Activated CD4-positive, alpha-beta T cell treated with anti-CD3 and anti-CD28 coated beads, Interleukin-2, amount 50 U/mL, for 24 hours (primary cell): Measurements from ENCODE around the gene RALY.
"Not testable (repeated sequence)": the region's sequence is repeated elsewhere in the genome, so short reads cannot be mapped to it uniquely, and the experiment has no call there.

Experiments
- DNase-seq, 2 donors: peaks; one replicate each; pipeline ENCODE4 v3.0.0-alpha.2; 2020; ENCODE audit warnings: low read depth in 1 of 2, low spot score in 1 of 2

Gene RALY

GRCh38 chr20:34104059-34104458 lies 110.3 kb downstream of the RALY start:
- DNase-seq: no peak

DNA sequence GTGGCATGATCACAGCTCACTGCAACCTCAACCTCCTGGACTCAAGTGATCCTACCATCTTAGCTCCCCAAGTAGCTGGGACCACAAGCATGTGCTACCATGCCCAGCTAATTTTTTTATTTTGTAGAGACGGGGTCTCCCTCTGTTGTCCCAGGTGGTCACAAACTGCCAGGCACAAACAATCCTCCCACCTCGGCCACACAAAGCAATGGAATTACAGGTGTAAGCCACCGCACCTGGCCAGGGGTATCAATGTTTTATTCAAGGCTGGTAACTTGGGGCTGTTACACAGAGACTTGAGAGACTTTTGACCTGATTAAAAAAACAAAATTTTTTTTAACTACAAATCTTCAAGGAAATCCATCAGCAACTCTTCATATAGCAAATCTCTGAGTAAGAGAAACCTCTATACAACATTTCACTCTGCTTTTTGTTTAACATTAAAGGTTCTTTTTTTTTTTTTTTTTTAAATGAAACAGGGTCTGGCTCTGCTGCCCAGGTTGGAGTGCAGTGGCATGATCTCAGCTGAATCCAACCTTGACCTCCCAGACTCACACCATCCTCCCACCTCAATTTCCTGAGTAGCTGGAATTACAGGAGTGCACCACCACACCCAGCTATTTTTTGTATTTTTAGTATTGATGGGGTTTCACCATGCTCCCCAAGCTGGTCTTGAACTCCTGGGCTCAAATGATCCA lies 112.4 kb downstream of the RALY start:
- no peak for DNase-seq

GRCh38 chr20:34108616-34109174 lies 115.0 kb downstream of the RALY start:
- DNase-seq: no peak

DNA sequence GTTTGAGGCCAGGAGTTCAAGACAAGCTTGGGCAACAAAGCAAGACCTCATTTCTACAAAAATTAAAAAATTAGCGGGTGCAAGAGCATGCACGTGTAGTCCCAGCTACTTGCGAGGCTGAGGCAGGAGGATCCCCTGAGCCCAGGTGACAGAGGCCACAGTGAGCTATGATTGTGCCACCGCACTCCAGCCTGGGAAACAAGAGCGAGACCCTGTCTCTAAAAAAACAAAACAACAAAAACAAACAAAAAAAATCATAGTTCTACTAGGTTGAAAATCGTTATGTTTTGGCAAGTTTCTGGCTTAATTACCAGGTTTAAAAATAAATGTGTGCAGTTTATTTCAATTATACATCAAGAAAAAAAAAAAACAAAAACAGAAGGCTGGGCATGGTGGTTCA lies 115.7 kb downstream of the RALY start:
- DNase-seq: no peak

GRCh38 chr20:34110025-34110744 lies 116.5 kb downstream of the RALY start:
- no peak for DNase-seq

DNA sequence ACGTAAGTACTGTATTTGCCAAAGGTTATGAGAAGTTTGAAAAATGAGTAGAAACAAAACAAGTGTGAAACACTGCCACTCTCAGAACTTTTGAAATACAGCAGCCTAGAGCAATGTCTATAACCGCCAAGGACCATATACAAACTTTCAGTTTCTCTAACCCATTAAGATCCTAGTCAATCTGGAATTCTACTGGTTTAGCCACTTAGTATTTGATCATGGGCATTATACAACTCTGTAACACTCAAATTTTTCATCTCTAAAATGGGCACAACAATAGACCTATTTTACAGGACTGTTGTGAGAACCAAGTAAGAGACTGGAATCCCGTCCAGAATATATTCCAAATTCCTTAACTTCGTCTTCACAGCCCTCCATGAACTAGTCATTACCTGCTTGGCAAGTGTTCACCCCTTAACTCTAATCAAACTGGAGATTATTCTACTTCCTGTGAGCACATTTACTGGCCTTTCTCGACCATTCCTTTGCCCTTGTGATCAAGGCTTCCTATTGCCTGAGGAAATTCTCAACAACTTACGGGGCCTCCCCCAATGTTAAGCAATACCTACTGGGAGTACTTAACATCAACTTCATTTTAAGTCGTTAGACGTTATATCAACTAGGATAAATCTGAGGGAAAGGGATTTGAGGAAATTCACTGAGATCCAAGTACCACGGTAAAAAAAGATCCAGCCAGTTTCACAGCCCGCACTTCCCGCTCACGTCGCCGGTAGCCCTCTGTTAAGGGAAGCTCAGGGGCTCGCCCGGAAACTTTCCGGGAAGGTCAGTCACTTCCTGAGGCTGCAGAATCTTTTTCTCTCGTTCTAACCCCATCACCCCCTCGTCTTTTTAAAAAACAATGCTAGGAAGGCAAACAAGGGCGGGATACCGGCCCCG lies 117.3 kb downstream of the RALY start:
- no peak for DNase-seq

DNA sequence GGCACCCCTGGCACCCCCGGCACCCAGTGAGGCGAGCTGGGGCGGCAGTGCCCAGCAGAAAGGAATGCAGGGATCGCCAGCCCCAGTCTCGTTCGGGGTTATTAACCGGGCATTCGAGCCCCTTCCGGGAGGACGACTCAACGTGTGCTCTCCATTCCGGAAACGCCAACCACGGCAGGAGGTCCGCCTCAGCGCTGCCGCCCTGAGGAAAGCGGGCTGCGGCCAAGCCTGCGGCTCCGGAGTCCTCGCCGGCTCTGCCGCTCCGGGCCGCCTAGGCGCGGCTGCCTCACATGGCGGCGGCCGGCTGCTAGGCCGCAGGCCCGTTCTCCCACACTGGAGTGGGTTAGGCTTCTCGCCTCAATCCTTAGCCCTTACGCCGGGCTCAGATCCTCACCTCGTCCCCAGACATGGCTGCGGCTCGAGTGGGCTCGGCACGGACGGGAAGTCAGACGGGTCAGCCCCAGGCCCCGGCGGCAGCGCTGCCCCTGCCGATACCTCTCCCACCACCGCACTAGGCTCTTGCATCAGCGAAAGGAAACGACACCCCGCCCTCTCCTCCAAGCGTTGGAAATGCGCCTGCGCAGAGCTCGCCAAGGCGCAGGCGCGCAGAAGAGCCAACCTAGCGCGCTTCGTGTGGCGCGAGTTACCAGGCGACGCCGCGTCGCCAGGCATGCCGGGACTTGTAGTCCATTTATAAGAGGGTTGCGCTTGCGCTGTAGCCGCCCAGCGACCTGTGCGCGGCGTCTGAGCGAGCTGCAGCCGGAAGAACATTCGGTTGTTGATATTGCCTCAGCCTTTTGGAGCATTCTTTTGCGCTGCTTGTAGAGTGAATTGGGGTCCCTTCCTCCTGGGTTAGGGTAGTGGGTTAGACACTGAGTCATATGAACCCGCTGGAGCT lies 118.2 kb downstream of the RALY start, which contains the start of gene EIF2S2:
TSS of gene EIF2S2 (minus strand) at position 542 of the 898 bp plus-strand sequence. CDS start at position 409, 133 bp downstream.
- DNase-seq: peak; percentile 78 to 91

DNA sequence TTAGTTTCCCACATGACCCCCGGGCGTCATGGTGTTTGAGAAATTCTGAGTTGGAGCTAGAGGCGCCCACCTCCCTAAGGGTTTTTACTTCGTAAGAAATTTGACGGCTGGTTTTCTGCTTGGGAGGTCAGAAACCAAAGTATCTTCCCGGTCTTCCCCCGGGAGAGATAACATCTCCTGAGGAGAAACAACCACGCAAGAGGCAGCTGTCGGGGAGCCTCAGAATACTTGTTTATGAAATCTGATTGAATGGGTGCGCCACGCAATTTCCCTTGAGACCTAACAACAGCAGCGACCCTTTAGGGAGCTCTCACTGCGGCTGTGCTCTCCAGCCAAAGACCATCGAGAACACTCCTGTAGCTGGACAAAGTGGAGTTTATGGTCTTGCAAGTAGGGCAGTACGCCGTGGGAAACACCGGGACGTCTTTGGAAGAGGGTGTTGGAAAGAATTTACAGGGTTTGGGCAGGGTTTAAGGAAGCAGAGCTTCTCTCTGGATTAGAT lies 118.9 kb downstream of the RALY start:
- DNase-seq: no peak

DNA sequence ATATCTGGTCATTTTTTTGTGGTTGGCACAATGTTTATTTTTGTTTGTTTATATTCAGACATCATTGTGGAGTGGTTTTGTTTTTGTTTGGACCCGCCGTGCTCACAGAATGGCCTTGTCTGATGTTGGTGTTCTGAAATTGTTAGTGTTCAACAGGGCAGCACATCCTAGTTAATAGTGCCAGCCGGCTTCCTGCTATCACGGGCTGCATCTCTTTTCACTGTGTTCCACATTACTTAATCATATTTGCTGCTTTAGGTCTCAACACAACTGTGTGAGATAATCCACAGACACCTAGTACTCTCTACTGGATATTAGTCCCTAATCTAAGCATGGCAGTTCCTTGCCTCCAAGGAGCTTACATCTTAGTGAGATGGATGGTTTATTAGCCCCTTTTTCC lies 121.1 kb downstream of the RALY start:
- DNase-seq: no peak

GRCh38 chr20:34115232-34115631 lies 121.5 kb downstream of the RALY start:
- DNase-seq: no peak

- no peak for DNase-seq
Measured at GRCh38 chr20:34120213-34120612, 126.5 kb downstream of the RALY start.

GRCh38 chr20:34122274-34122980 lies 128.7 kb downstream of the RALY start:
- DNase-seq: no peak

DNA sequence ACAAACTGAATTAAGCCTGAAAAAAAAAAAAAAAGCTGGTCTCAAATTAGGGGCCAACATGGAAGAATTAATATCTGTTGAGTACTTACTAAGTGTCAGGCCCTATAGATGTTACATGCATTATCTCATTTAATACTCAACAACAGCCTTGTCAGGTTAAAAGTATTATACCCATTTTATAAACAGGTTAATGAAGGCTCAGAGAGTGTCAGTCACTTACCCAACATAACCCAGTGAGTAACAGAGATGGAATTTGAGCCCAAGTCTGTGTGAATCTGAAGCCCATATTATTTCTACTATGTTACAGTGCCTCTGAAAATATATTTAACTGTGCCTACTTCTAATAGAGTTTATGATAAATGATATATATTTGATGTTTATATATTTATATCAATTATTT lies 129.6 kb downstream of the RALY start:
- no peak for DNase-seq

- DNase-seq: no peak
Measured at GRCh38 chr20:34124469-34125249, 130.9 kb downstream of the RALY start.

DNA sequence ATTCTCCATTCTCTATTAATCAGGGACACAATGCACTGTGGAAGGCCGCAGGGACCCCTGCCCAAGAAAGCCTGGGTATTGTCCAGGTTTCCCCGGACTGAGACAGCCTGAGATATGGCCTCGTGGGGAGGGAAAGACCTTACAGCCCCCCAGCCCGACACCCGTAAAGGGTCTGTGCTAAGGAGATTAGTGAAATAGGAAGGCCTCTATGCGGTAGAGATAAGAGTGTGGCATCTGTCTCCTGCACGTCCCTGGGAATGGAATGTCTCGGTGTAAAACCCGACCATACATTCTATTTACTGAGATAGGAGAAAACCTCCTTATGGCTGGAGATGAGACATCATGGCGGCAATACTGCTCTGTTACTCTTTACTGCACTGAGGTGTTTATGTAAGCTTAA lies 134.1 kb downstream of the RALY start:
- no peak for DNase-seq

DNA sequence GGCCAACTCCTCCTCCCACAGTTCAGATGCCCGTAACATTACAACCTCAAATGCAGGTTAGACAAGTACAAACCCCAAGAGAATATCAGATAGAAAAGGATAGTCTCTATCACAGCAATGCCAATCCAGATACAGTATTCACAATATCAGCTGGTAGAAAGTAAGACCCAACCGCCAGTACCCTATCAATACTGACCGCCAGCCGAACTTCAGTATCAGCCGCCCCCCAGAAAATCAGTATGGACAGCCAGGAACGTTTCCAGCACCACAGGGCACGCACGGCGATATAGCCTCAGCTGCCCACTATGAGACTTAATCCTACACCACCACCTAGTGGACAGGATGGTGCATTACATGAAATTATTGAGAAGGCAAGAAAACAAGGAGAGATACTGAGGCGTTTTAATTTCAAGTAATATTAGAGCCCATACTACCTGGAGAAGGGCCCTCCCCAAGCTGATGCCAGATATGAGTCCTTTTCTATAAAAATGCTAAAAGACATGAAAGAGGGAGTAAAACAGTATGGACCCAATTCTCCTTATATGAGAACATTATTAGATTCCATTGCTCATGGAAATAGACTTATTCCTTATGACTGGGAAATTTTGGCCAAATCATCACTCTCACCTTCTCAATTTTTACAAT lies 135.9 kb downstream of the RALY start:
- peak; percentile 24 to 64 for DNase-seq

DNA sequence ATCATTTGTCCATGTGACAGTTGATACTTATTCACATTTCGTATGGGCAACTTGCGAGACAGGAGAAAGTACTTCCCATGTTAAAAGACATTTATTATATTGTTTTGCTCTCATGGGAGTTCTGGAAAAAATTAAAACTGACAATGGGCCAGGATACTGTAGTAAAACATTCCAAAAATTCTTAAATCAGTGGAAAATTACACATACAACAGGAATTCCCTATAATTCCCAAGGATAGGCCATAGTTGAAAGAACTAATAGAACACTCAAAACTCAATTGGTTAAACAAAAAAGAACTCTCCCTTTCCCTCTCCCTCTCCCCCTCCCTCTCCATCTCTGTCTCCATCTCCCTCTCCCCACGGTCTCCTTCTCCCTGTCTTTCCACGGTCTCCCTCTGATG lies 137.8 kb downstream of the RALY start:
- no peak for DNase-seq

DNA sequence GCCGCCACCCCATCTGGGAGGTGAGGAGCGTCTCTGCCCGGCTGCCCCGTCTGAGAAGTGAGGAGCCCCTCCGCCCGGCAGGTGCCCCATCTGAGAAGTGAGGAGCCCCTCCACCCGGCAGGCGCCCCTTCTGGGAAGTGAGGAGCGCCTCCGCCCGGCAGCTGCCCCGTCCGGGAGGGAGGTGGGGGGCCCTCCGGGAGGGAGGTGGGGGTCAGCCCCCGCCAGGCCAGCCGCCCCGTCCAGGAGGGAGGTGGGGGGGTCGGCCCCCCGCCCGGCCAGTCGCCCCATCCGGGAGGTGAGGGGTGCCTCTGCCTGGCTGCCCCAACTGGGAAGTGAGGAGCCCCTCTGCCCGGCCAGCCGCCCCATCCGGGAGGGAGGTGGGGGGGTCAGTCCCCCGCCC lies 138.8 kb downstream of the RALY start:
- not testable (repeated sequence) for DNase-seq
